DND-41 (cell line): ENCODE measurements around the gene MYLK.

ENCODE experiments used
- CTCF ChIP-seq: IDR thresholded peaks from 2 replicates; pipeline ENCODE4 v1.5.1; 2012; ENCODE audit warnings: borderline replicate concordance, low read length, moderate library complexity, mild to moderate bottlenecking; ENCODE audit not compliant: poor library complexity, severe bottlenecking; ENCODE audit errors: extremely low read depth
- EZH2 ChIP-seq: IDR thresholded peaks from 3 replicates; pipeline ENCODE4 v1.6.1; 2012; ENCODE audit warnings: borderline replicate concordance, low read depth, mild to moderate bottlenecking, moderate library complexity, low read length, inconsistent platforms; ENCODE audit not compliant: severe bottlenecking

GRCh38 chr3:123869165-123869564 lies 15.0 kb downstream of the MYLK start:
- TF ChIP-seq CTCF (no peak), EZH2 (no peak)
